Fibroblast of skin of right biceps (primary cell): ENCODE measurements around the gene FXYD2.

Source experiments
- DNase-seq: peaks from one replicate; pipeline ENCODE4 v3.0.0-alpha.2; 2013

FXYD2 gene

DNA sequence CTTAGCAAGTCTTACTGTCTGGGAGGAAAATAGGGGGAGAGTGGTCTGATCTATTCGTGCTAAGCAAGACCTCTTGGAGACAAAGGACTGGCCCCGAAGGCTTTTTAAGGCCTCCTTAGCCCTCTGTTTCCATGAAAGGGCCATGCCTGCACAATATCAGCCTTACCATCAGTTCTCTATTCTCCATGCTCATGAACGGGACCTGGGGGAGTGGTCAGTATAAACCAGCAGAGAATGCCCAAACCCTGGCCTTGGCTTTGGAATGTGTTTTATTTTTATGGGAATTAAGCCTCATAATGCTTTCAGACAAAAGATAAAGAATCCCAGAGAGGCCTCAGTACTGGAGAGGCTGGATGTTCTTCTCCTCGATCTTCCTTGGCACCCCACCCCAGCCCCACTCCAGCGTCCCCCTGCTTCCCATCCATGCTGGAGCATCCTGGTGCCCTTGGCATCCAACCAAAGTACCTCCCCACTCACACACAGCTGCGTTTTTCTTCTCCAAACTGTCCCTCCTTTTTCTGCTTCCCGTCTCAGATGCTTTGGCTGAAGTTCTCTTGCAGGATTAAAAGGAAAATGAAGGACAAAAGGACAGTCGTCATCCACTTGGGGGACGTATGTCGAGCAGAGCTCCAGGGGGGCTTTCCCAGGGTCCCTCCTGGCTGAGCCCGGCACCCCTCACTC, 33.3 kb upstream of the FXYD2 start:
- DNase-seq, result no peak

DNA sequence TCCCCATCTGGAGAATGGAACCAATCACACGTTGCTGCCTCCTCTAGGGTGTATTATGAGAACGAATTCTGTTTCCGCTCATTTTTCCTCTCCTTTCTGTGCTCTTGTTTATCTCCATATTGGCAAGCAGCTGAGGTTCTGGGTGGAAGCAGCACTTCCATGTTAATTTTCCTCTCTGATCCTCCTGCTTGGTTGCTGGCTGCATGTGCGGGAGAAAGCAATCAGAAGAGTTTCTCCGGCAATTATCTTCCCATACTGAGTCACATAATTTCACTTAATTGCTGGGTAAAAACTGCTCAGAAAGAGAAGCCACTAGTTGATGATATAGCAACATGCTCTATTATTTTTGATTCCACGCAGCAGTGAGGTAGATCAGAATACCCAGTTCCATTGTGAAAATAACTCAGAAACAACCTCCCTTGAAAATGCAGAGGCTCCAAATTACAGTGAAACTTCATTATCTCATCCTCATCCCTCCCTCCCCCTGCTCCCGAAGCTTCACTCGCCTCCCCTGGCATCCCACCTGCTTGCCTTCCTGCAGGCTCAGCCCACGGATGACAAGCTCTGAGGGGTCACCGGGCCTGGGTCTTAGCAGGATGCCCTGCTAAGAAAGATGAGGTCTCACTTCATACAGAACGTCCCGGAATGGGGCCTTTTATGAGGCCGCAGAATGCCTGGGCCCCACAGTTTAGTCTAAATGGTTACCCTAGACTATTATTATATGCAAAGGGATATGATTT, 31.5 kb upstream of the FXYD2 start:
- DNase-seq, result no peak

DNA sequence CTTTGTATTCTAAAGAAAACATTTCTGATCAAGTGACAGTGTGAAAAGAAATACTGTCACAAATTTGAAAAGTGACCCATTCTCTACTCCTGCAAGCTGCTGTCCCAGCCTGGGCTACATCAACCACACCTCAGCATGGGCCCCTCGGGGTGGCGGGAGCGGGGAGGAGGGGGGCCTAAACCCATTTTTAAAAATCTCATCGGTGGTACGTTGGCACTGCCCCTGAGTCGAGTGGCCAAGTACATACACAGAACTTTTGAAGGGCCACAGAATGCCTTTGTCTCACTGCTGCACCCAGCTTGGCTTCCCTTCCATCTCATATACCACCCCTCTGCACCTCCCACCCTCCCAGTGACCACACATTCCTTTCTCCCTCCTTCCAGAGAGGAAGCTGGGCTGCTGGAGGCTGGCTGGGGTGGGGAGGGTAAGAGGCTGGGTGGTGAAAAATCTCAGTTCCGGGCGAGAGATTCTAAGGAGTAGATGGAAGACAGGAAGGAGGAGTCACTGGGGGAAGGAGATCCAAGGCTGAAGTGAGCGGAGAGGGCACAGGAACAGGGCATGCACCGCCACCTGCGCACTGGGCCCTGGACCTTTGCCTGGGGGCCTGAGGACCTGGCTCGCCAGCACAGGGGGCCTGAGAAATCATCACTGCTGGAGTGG, 30.8 kb upstream of the FXYD2 start:
- no peak for DNase-seq

DNA sequence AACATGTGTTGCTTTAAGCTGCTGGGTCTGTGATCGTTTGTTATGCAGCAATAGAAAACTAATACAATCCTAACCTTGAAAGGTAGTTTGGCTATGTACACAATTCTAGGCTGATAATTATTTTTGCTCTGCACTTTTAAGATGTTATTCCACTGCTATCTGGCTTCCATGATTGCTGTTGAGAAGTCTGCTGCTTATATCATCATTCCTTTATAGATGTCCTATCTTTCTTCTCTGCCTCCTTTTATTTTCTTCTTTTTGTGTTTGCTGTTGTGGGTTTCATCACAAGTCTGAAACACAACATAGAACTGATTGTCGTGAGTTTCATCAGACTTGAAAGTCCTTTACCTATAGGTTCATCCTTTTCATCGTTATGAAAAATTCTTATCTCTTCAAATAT, 27.8 kb upstream of the FXYD2 start:
- no peak for DNase-seq

DNA sequence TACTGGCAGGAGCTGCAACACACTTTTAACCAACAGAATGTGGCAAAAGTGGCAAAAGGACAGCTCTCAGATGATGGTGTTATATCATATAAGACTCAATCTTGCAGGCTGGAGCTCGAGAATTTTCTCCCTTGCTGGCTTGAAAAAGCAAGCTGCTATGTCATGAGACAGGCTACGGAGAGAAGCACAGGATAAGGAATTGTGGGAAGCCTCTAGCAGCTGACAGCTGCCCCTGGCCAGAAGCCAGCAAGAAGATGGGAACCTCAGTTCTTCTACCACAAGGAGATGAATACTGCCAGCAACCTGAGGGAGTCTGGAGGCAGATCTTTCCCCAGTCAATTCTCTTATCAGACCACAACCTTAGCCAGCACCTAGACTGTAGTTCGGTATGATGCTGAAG, 27.3 kb upstream of the FXYD2 start:
- DNase-seq, result no peak

DNA sequence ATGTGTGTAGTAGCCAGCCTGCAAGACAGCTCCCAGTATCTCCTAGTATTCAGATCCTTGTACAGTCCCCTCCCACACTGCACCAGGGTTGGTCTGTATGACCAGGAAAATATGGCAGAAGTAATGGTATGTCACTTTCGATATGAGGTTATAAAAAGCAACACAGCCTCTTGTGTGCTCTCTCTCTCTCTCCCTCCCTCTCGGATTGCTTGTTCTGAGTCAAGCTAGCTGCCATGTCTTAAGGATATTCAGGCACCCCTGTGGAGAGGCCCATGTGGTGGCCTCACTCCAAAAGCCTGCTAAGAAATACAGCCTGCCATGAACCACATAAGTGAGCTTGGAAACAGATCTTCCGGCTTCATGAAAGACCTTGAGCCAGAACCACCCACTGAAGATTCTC, 26.6 kb upstream of the FXYD2 start:
- peak; percentile 59 for DNase-seq

DNA sequence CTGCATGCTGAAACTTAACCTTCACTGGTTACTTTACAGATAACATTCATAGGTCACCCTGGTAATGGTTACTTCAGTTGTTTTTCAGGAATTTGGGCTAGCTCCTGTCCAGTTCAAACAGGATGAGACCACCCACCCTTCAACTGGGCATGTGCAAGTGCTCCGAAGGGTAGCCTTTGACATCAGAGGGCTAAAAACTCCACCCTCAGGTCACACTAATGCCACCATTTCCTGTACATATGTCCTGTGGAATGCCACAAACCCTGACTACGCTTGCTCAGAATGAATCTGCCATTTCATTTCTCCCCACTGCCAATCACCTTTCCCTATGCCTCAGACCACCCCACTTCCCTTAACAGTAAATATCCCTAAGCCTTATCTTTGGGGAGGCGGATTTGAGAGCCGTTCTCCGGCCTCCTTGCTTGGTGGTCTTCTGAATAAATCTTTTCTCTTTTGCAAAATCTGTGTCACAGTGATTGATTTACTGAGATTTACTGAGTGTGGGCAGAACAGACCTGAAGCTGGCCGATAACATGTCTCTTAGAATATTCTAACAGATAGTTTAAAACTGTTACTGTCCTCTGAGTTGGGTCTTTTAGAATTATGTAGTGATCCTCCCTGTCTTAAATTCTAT, 25.4 kb upstream of the FXYD2 start:
- no peak for DNase-seq

DNA sequence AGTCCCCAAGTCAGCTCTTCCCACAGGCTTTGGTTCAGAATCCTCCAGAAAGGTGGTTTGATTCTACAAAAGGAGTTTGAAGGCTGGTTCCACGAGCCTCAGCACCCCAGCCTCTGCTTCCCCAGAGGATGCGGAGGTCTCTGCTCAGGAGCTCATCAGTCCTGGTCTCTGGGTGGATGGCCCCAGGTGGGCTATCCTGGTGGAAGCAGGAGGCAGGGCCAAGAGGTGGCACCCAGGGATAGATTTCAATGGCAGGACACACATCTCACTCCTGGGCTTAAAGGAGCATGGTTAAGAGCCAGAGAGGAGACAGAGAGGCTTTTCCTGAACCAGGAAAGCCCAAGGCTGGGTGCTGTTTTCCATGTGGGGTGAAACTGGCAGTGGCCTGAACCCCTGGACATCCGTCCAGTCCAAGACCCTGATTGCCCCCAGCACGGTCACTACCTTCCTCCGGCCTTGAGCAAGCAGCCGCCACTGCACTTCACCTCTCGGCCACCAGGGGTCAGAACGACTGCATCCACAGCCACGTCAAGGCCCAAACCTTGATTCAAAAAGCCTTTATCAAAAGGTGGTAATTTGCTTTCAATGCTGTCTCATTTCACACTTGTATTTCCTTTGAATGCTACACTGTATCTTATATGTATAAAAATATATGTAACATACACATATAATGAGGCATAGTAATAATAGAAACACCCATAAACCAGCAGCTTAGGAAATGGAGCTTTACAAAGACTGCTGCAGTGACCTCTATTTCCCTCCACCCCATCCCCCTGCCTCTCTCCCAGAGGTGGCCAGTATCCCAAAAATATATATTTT, 19.3 kb upstream of the FXYD2 start:
- peak; percentile 53 for DNase-seq

DNA sequence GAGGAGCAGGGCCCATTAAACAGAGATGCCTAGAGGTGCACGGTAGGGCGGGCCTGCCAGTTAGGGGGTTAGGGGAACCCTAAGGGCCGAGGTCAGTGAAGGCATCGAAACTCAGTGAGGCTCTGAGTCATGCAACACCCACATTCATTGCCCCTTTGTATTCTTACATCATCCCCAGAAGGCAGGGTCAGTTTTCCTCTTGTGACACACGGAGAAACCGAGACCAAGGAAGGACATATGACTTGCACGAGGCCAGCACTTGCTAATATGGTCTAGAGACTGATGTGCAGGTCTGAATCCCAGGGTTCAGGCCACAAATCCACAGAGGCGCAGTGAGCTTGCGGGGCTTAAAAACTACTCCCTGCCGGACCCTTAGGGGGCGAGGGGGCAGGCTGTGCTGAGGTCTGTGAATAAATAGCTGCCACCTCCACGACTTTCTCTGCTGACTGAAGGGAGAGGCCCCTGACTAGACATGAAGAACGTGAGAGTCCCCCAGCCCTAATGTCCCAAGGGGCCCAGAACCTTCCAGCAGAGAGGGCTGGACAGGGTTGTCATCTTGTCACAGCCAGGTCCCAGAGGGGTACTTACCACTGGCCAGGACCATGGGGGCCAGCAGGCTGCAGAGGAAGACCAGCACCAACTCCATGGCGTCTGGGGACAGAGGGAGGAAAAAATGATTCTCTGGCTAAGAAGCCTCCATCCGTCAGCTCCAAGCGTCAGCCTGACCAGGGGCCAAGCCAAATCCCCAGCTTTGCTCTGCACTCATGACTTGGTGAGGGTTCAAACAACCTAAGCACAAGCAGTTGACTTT, 17.8 kb upstream of the FXYD2 start:
- DNase-seq, result no peak

DNA sequence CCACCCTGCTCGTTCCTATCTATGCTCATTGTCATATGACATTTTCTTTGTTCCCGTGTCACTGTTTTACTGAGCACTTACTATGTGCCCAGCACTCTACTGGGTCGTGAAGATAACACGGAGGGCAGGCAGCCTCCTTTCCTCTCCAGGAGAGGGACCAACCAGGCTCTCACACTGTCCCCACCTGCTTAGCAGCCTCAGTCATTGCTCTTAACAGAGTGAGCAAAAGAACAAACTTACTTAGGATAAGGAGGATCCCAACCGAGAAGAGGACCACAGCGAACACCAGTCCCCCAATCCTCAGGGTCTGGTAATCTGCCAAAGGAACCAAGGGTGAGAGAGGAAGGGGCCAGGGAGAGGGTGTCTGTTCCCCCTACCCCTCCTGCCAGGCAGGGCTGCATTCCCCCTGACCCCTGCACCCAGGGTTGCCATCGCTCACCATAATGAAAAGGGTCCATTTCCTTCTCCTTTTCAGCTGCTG, 17.0 kb upstream of the FXYD2 start:
- DNase-seq, result no peak

DNA sequence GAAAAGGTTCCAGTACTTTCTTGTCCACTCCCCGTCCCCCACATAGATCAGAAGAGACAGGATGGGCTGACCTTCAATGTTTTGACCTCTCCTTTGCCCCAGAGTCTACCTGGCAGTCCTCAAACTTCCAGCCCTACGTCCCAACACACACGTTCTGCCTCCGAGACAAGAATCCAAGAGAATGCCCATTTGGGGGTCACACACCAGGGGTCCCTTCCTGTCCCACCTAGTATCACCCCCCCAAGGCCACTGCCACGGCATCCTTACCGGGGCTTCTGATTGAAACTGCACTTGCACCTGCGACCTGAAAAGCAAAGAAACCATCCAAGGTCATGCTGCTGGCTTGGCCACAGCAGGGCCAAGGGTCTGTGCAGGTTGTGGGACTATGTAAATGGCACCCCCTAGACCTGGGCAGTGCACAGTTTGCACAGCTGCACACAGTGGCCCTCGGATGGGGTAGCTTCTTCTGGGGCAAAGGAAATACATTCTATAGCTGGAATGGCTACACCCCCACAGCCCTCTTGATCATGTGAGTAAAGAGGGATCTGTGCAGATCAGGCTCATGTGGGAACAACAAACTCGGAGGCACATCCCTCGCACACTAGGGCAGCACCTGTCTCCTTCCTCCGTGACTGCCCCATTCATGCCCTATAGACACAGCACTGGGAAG, 16.5 kb upstream of the FXYD2 start:
- DNase-seq, result no peak

DNA sequence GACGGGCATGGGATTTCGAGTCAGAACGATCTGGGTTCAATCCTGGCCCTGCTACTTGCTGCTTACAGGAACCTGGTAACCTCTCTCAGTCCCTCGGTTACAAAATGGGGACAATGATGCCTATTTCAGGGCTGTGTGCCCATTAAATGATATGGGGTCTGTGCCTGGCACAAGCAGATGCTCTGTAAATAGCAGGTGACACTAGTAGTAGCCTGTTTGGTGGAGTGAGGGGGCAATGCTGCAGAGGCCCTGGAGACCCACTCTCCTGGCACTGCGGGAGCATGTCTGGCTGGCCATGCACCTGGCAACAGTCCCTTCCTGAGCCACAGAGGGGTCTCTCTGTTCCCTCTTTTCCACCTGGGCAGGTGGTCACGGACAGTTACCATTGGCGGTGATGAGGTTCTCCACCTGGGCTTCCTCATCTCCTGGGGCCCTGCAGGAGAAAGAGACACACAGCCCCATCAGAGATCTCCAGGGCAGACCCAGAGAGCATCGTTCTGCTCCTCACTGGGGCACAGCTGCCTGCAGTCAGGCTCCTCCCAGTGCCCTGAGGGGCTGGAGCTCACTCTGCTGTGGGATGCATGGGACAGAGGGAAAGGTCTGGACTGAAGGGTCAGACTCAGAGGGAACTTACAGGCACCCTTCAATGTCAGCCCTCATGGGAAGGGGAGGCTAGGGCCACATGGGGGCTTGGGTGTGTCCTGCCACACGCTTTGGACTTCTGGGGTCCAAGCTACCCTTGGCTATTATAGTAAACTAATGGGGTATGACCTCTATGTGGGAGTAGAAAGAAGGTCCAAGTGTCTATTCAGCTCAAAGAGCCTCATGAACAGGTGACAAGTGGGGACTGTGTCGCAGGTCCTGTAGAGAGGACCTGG, 15.6 kb upstream of the FXYD2 start:
- DNase-seq, result no peak

DNA sequence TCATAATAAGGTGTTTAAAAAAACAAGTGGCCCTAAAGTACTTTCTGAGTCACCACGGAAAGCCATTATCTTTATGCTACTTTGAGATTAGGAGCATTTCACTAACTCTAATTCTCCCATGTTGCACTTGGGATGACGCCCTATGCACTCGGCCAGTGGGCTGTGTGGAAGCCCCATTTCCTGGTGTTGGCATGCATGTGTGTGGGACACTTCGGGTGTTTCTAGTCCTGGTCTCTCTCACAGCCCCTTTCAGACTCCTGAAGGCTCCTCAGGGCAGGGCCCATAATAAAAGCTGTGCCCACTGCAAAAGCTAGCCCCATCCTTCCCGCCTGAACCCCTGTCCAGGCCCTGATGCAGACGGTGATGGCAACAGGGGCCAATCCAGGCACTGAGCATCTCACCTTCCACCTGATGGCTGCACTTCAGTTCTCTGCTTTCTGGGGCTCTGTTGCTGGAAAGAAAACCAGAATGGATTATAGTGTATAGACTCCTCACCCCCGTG, 14.9 kb upstream of the FXYD2 start:
- no peak for DNase-seq

DNA sequence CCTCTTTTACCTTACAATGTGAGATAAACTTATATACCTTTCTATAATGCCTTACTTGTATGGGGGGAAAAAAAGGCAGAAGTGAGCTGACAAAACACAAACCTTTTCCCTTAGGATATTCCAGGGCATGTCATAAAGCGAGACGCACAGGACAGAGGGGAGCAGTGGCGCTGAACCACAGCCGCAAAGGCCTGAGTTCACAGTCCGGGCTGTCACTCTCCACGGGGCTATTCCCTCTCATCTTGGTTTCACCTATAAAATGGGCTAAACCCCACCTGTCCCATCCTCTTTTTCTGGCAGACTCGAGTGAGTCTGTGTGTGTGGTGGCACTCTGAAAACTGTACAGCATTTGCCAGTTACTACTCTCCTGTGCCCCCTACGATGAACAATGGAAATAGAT, 14.4 kb upstream of the FXYD2 start:
- DNase-seq, result no peak

DNA sequence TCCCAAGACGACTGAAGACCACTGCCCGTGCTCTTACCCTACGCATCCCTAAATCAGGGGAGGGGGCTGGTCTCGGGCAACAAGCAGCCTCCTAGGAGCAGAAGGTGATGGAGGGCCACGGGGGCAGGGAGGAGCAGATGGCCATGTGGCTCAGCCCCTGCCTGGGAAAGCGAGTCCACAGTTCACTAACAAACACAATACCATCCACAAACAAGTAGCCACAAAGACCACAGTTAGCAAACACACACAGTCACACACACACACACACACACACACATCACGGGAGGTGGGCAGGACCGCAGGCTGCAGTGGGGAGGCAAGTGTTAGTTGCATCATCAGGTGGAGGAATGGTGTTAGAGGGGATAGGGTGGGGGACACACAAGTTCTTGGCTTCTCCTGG, 13.2 kb upstream of the FXYD2 start:
- DNase-seq, result no peak

DNA sequence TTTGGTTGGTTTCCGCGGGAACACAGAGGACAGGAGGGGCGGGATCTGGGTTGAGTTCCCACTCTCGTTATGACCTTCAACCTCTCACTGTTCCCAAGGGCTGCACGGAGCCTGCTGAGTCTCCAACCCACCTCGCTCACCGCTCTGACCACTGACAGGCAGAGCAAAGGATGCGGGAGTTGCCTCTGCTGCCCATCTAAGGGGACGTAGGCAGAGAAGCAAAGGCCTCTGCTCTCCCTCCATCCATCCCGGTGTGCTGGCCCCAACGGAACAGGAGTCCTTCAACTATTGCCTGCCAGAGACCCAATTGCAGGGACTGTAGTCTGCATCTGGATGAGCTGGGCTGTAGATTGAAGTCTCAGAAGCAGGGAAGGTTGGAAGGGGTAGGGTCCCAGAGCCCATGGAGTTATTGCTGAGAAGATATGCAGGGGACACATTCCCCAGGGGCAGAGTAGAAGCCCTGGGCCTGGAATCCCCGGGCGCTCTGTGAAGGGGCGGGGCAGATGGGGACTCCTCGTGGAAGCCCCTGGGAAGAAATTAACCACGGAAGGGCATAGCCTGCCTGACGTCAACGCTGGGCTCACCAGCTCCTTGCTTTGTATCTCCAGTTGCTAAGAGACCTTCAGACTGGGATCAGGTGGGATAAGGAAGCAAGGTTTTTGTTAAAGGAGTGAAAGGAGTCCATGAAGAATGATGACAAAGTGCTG, 12.7 kb upstream of the FXYD2 start:
- no peak for DNase-seq

DNA sequence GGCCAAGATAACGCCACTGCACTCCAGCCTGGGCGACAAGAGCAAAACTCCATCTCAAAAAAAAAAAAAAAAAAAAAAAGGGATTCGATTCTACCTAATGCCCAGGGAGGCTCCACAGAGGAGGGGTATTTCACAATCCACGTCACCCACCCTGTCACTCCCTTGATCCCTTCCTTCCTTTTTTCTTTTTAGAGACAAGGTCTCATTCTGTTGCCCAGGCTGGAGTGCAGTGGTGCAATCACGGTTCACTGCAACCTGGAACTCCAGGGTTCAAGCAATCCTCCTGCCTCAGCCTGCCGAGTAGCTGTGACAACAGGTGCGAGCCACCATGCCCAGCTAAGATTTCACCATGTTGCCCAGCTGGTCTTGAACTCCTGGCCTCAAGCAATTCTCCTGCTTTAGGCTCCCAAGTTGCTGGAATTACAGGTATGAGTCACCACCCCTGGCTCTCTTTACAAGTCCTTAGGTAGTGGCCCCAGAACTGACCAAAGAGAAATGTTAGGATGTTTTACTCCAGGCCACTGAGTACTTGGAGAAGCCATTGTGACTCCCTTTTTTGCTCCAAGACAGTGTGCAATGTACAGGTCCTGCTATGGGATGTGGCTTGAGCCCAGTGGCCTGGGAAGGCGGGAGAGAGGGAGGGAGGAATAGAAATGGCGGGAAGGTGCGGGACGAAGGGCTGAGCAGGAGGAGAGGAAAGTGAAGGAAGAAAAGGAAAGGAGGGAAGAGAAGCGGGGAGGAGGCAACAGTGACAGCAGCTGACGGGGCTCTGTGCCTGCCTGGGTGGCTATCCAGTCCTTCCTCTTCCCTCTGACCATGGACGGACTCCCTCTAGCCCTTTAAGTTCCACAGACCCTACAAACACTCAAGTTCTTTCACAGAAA, 11.8 kb upstream of the FXYD2 start:
- DNase-seq, result no peak

DNA sequence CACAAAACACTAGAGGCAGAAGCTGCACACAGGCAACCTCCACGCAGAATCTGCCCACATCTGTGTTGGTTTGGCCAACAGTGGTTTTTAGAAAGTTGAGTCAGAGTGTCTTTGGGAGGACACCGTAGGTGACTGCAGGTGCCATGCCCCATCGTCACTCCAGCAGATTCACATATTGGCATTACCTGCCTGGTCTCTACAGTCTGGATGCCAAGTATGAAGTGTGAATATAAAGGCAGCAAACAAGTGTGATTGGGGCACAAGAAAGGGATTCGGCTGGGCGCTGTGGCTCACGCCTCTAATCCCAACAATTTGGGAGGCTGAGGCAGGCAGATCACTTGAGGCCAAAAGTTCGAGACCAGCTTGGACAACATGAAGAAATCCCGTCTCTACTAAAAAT, 11.0 kb upstream of the FXYD2 start:
- no peak for DNase-seq
